HG02678 (cell line): ENCODE data around the gene MTMR1.

Experiments
- ATAC-seq: cut with Tn5 transposase; IDR thresholded peaks from one replicate; pipeline ENCODE4 v1.9.1; 2021; ENCODE audit warnings: mild to moderate bottlenecking, moderate library complexity; ENCODE audit not compliant: unreplicated experiment

Gene MTMR1

GRCh38 chrX:150777328-150777992 lies 84.3 kb downstream of the MTMR1 start:
- no peak for ATAC-seq

- no peak for ATAC-seq
These were observed 86.2 kb downstream of the MTMR1 start for GRCh38 chrX:150779385-150779784.

GRCh38 chrX:150781677-150782076 lies 88.5 kb downstream of the MTMR1 start:
- ATAC-seq, result no peak

GRCh38 chrX:150790021-150790420 lies 96.8 kb downstream of the MTMR1 start:
- ATAC-seq, result no peak

- ATAC-seq, result no peak
These were observed 99.8 kb downstream of the MTMR1 start for GRCh38 chrX:150792949-150793527.

- no peak for ATAC-seq
These were observed 112.5 kb downstream of the MTMR1 start for GRCh38 chrX:150805736-150806135.

- ATAC-seq, result no peak
These were observed 113.6 kb downstream of the MTMR1 start for GRCh38 chrX:150806827-150807226.

GRCh38 chrX:150813922-150814321 lies 120.7 kb downstream of the MTMR1 start:
- no peak for ATAC-seq
